Middle frontal gyrus (tissue), 1 donor: Measurements from ENCODE around the gene REXO5.

ENCODE experiments used
- DNase-seq: peaks from one replicate; pipeline ENCODE4 v3.0.0-alpha.2; 2015; ENCODE audit warnings: low spot score; ENCODE audit errors: extremely low spot score

The REXO5 gene

DNA sequence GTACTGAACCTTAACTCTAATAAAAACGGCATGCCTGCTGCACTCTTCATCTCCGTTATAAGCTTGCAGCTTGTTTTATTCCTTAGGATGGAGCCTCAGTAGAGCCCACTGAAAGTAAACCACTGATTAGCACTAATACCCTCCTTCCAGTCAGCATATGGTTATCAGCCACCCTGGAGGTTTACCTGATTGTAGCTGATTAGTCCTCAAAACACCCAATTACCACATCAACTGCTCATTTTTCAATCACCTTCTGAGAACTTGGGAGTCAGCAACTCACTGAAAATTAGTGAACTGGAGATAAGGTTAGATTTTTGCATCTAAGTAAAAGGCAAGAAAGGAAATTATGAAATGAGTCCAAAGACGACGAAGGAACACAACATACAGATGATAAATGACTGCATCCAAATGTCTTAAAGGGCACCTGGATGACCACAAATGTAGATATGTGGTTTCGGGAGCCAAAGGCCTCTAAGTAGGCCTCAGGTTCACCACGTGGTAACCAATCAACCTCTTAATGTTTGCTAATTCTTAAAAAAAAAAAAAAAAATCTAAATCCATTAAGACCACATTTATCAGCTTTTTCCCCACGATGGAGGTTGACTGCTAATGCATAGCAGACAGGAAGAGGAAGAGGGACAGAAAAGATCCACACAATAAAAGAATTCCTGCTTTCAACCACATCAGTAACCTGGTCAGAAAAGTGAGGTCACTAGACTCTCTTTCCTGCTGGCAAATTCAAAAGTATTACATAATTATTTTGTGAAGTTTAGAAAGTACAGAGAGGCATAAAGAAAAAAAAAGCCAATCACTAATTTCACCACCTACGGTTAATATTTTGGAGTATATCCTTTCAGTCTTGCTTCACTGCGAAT, 65.9 kb downstream of the REXO5 start:
- DNase-seq = no peak

DNA sequence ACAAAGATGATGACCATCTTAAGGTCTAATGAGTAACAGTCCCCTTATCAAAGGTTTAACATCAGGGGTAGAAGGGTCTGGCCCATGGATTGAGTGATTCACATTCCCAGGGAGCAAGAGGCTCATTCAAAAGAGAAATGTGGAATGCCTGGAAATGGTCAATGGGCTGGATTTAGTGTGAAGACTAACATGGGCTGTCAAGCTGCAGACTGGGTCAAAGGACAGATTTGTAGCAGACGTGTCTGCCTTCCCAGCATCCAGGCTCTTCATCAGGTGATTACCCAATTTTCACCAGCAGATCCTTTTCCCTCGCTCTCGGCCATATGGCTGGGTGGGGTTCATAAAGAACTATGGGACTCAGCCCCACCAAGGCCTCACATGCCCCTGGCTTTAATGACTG, 67.0 kb downstream of the REXO5 start:
- DNase-seq = no peak

- DNase-seq = no peak
Observed at GRCh38 chr16:20874088-20874581, 67.8 kb downstream of the REXO5 start.

- no peak for DNase-seq
Observed at GRCh38 chr16:20875355-20875650, 69.0 kb downstream of the REXO5 start.

GRCh38 chr16:20878682-20879147, 72.4 kb downstream of the REXO5 start:
- no peak for DNase-seq

DNA sequence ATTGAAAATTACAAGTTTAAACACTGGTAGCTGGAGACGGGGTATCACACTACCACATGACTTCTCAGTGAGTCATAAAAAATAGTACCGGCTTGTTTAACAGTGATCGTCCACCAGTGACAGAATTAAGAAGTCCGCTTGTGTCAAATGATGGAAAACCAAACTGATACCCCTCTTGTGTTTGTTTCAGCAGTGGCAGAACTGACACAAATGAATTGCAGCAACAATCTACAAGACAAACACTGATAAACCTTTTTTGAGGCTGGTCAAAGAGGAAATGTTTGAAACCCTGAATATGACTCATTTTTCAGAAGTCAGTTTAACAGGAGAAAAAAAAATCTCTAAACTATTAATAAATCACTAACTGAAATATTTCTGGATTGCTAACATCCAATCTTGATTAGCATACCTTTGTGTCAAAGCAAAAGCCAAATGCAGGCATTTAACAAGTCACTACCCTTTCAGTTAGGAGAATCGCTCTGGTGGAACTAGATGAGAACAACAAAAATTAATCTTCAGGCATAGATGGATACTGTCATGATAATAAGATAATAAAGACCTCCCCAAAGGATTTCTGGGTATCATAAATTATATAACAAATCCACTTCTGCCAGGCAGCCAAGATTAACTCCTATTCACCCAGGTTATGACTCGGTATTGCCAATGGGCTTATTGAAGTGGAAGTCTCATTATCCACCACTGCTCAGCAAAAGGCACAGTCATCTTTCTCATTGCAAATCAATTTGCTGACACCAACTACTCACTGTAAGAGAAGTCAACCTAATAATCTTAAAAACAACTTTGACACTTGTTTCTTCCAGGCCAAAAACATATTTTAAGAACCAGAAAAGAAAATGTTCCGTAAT, 73.1 kb downstream of the REXO5 start:
- DNase-seq = no peak

DNA sequence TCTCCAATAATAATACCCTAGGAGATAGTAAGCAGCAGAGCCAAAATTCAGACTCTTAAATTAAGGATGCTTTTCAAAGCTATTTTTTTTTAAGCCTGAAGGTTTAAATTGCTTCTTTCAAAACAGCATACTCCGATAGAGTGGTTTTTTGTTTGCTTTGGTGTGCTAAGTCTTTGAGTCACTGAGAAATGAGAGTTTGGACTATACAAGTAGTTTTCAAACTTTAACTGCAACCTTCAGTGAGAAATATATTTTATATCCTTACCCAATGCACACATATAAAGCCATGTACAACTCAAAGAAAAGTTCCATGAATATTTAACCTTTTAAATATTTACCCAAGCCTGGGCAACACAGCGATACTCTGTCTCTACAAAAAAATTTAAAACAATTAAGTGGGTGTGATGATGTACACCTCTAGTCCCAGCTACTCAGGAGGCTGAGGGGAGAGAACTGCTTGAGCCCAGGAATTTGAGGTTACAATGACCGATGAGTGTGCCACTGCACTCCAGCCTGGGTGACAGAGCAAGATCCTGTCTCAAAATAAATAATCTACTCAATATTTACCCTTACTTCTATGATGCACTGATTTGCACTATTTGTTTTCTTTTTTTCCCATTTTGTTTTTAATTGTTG, 74.7 kb downstream of the REXO5 start:
- DNase-seq = no peak

GRCh38 chr16:20881503-20881878, 75.2 kb downstream of the REXO5 start:
- DNase-seq = no peak

DNA sequence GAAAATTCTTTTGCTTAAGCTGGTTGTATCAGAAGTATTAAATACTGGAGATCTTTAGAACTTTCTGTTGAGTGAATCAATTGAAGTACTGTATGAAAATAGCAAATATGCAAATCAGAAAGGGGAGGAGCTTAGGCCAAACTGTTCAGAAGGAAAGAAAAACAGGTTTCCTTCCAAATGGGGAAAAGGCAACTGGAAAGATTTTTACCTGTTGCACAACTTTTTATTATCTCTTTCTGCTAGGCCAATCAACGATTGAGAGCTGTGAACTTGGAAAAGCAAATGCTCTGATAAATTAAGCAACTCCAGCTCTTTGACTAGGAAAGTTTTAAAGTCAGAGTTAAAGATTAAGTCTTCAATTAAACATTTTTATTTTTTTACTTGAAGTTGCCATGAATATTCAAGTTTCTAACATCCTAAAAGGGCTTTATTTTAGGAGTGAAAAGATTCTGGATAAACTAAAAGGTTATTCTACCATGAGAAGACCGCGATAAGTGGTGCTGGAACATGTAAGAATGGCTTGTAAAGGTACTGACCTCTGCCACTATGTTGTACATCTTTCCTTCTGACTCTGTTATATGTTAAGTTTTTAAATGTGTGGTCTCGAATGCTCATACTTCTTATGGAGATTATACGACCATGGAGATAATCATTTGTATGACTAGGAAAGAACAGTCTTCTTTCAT, 77.4 kb downstream of the REXO5 start:
- no peak for DNase-seq

- no peak for DNase-seq
Observed at GRCh38 chr16:20884240-20884556, 77.9 kb downstream of the REXO5 start.

DNA sequence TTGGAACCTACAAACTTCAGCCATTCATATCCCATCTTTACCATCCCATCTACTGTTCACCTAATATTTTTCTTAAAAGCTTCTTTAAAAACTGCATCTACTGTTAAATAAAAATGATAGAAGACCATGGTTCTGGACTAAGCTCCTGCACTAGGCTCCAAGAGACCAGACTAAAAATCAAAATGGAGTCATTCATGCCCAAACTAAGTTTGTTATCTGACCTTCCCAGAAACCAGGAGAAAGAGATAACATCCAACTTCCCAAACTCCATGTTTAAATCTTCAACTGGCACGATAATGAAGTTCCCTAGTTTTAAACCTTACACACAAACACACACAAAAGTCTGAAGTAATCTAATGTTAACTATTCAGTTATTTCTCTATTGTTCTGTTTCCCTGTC, 80.0 kb downstream of the REXO5 start:
- DNase-seq = no peak

- DNase-seq = no peak
Observed at GRCh38 chr16:20887207-20887606, 80.9 kb downstream of the REXO5 start.

DNA sequence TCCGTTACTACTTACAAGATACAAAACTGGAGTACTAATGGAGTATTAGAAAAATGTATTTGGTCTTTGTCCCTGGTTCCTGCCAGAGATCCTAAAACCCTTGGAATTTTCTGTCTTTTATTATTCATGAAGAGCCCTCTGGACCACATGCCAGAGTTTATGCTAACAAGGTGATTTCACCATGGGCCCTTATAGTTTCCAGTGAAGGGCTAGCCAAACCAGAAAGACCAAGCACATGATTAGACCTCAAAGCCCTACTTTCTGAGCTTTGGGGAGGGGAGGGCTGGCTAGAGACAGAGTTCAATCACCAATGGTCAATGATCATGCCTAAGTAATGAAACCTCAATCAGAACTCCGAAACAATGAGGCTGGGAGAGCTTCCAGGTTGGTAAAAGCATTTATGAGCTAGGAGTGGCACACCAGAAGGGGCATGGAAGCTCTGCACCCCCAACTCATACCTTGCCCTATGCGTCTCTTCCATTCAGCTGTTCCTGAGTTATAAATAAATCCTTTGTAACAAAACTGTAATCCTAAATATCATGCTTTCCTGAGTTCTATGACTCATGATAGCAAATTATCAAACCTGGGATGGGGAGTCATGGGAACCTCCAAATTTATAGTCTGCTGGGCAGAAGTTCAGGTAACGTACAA, 83.4 kb downstream of the REXO5 start:
- no peak for DNase-seq

DNA sequence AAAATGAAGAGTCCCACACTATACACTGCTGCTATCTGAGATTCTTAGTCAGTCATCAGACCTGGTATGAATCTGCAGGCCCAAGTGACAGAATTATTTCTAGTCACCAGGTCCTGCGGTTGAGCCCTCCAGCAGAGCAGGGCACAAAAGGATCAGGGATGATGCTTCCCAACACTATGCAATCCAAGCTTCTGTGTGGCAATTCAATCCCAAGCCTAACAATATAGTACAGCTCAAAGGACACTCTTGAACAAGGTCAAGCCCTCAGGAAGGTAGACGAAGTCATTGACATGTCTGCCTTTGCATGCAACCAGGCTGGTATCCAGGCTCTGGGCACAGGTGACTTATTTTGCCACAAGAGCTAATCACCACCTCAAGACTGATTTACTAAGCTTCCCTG, 88.1 kb downstream of the REXO5 start:
- no peak for DNase-seq

- DNase-seq = no peak
Observed at GRCh38 chr16:20897253-20897897, 91.0 kb downstream of the REXO5 start.

DNA sequence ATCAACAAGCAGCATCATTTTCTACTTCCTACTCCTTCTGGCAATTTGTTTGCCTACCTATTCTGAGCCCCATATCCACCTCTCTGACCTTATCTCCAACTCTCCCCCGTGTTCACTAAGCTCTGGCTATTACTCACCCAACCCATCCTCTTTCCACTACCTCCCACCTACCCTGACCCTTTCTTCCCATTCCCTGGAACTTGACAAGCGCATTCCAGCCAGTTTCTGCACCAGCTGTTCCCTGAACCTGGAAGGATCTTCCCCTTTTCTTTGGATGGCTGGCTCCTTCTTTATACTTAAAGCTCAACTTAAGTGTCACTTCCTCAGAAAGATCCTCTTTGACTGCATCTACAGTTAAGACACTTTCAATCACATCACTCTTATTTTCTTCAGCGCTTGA, 91.6 kb downstream of the REXO5 start:
- no peak for DNase-seq

DNA sequence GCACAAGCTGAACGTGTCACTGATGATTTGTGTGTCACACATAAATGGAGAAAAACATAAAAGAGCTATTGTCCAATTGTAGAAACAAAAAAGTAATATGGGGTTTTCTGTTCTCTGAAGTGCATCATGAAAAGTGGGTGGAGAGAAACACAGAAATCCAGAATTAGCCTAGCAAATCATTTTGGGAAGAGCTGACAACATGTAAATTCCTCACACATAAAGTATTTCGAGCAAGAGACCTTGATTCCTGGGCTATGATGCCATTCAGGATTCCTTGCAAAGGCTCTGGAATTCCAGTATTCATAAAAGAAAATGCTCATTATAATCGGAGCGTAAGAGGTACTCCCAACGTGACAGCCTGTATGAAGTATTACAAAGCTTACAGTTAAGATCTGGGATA, 92.7 kb downstream of the REXO5 start:
- DNase-seq = no peak
